ENCODE measurements around the gene TCEA2.

GRCh38 chr20:64056639-64056888, 6.4 kb upstream of the TCEA2 start:
- TF ChIP-seq SUZ12 (IDR thresholded peaks at IDR 0.05; ENCODE audit: extremely low read depth, insufficient read depth, insufficient read length): no peak
- no peak for TF ChIP-seq ZNF274 (IDR thresholded peaks at IDR 0.05; ENCODE audit: low read depth, low read length)
- no peak for TF ChIP-seq YY1 (IDR thresholded peaks at IDR 0.05; ENCODE audit: insufficient read depth, insufficient read length)

Measured in NT2/D1 (cell line).